HEK293T (cell line): ENCODE data around the gene SMTN.

Source experiments
- BHLHE40 ChIP-seq: fragments of 450-650 bp; IDR thresholded peaks from 2 replicates; pipeline ENCODE4 v1.6.1; 2016; ENCODE audit warnings: mild to moderate bottlenecking, moderate library complexity, borderline replicate concordance
- FOXK2 ChIP-seq: fragments of 450-650 bp; IDR thresholded peaks from 2 replicates; pipeline ENCODE4 v1.6.1; 2016; ENCODE audit warnings: mild to moderate bottlenecking
- FOXM1 ChIP-seq: fragments of 450-650 bp; IDR thresholded peaks from 2 replicates; pipeline ENCODE4 v1.6.1; 2017; ENCODE audit warnings: mild to moderate bottlenecking, borderline replicate concordance
- L3MBTL2 ChIP-seq: fragments of 450-650 bp; conservative IDR thresholded peaks from 2 replicates; pipeline ENCODE4 v1.6.1; 2016; ENCODE audit warnings: mild to moderate bottlenecking
- LEF1 ChIP-seq: fragments of 450-650 bp; IDR thresholded peaks from 2 replicates; pipeline ENCODE4 v1.6.1; 2017; ENCODE audit warnings: mild to moderate bottlenecking, borderline replicate concordance
- NFRKB ChIP-seq: fragments of 450-650 bp; IDR thresholded peaks from 2 replicates; pipeline ENCODE4 v1.6.1; 2016; ENCODE audit warnings: mild to moderate bottlenecking, moderate library complexity
- PKNOX1 ChIP-seq: fragments of 450-650 bp; IDR thresholded peaks from 2 replicates; pipeline ENCODE4 v1.6.1; 2016
- SP1 ChIP-seq: fragments of 450-650 bp; IDR thresholded peaks from 2 replicates; pipeline ENCODE4 v1.6.1; 2017
- SUZ12 ChIP-seq: fragments of 450-650 bp; IDR thresholded peaks from 2 replicates; pipeline ENCODE4 v1.6.1; 2016; ENCODE audit warnings: mild to moderate bottlenecking
- TARDBP ChIP-seq: fragments of 450-650 bp; IDR thresholded peaks from 2 replicates; pipeline ENCODE4 v1.6.1; 2016

- no peak for TF ChIP-seq BHLHE40
- TF ChIP-seq FOXK2: no peak
- no peak for TF ChIP-seq FOXM1
- TF ChIP-seq PKNOX1: no peak
- no peak for TF ChIP-seq SUZ12
- TF ChIP-seq SP1: no peak
- no peak for TF ChIP-seq TARDBP
- no peak for TF ChIP-seq LEF1
- TF ChIP-seq NFRKB: no peak
- TF ChIP-seq L3MBTL2: no peak
These were observed 44.5 kb downstream of the SMTN start for GRCh38 chr22:31125521-31126117.
